Aorta (tissue), 5 donors: ENCODE measurements around the gene FAF1. TPM values are rescaled to one million over a fixed set of nuclear protein-coding genes. Genes with fewer than 3 reads are reported as not detected.
"Not testable (repeated sequence)": the region's sequence is repeated elsewhere in the genome, so short reads cannot be mapped to it uniquely, and the experiment has no call there.

Experiments
- ATAC-seq: fragments of 200-7000 bp; cut with Tn5 transposase; one replicate; pipeline ENCODE4 v1.9.1; 2022; ENCODE audit warnings: moderate library complexity; ENCODE audit not compliant: low FRiP score
- DNase-seq, 2 donors: peaks; one replicate each; pipeline ENCODE4 v3.0.0-alpha.2; 2020
- H3K27ac ChIP-seq, 2 donors: one replicate each; pipeline ENCODE4 v1.5.1; 2013; ENCODE audit warnings: low read length in 2 of 2, mild to moderate bottlenecking in 2 of 2, moderate library complexity in 2 of 2, control low read depth in 1 of 2, inconsistent platforms in 1 of 2, low read depth in 1 of 2
- H3K27me3 ChIP-seq, 2 donors: one replicate each; pipeline ENCODE4 v1.6.1; 2013; ENCODE audit warnings: control low read depth in 1 of 2, low read length in 1 of 2, mild to moderate bottlenecking in 1 of 2, moderate library complexity in 1 of 2; ENCODE audit not compliant: insufficient read depth in 2 of 2, control insufficient read depth in 1 of 2
- H3K36me3 ChIP-seq, 2 donors: one replicate each; pipeline ENCODE4 v1.6.1; 2013; ENCODE audit warnings: control low read depth in 1 of 2, low read length in 1 of 2, mild to moderate bottlenecking in 1 of 2; ENCODE audit not compliant: insufficient read depth in 2 of 2, control insufficient read depth in 1 of 2
- H3K4me1 ChIP-seq, 2 donors: one replicate each; pipeline ENCODE4 v1.6.1; 2013; ENCODE audit warnings: low read length in 2 of 2, control low read depth in 1 of 2, mild to moderate bottlenecking in 1 of 2, moderate library complexity in 1 of 2; ENCODE audit not compliant: insufficient read depth in 2 of 2, control insufficient read depth in 1 of 2
- H3K4me3 ChIP-seq, 2 donors: one replicate each; pipeline ENCODE4 v1.5.1; 2013; ENCODE audit warnings: low read length in 2 of 2, control low read depth in 1 of 2, mild to moderate bottlenecking in 1 of 2
- H3K9me3 ChIP-seq: one replicate; pipeline ENCODE4 v1.6.1; 2013; ENCODE audit warnings: mild to moderate bottlenecking, low read length; ENCODE audit not compliant: control insufficient read depth
- WGBS, 2 donors: extraction: QIAGEN DNeasy Blood & Tissue Kit; methylation state at CpG; one replicate each; pipeline ENCODE4 v1.1.7; 2013; 5-methylcytosine and 5-hydroxymethylcytosine counted together
- intact Hi-C, 2 donors: fragments of 100-400 bp; cut with DNase I; formaldehyde crosslinking; loops; one replicate each; pipeline versions ENCODE4 v1.14.2 to v1.15.0; 2022
- polyA plus RNA-seq, 2 donors: library from polyadenylated mRNA; stranded (reverse); fragments of 200-250 nt; gene quantifications; one replicate each; pipeline ENCODE4 v1.2.3, GENCODE V29; 2013
- total RNA-seq, 2 donors: library from RNA; stranded (reverse); fragmentation: NEBNext Ultra II Directional; extraction: Animal tissue kit (Norgen Biotek cat#: 25700); gene quantifications; one replicate each; pipeline ENCODE4 v1.2.1, GENCODE V29; 2021
- donor health status: healthy with polysubstance abuse.
- donor health status: Bipolar disorder and iron deficiency.
- donor health status: DM: no; HTN: no; CAD: no.
- donor health status: DM: no; HTN: no; CAD: no.
- donor health status: DM: yes; HTN: yes; CAD: no.

The FAF1 gene
- total and polyA plus RNA-seq, 4 donors = 27.0 to 56.1 (median 43.0) TPM

- Histone ChIP-seq H3K4me3 (no peak overlapping the region), H3K36me3 (no peaks in the 10 kb centered on the region), H3K27ac (no peak overlapping the region), H3K9me3 (no peaks in the 10 kb centered on the region), H3K27me3 (no peaks in the 10 kb centered on the region), H3K4me1 (peaks cover 0 to 2% of the 10 kb centered on the region in 2 donors)
- DNase-seq (no peak), ATAC-seq (no peak)
- intact Hi-C loops = no loop called here
- 65 to 69% methylated on average over 4 of the region's 4 CpGs for WGBS, 2 donors
Observed at GRCh38 chr1:50917138-50918137, 42.6 kb downstream of the FAF1 start.

- Histone ChIP-seq H3K4me3 (no peak overlapping the region), H3K9me3 (no peaks in the 10 kb centered on the region), H3K27me3 (no peaks in the 10 kb centered on the region), H3K4me1 (peaks cover 0 to 2% of the 10 kb centered on the region in 2 donors), H3K27ac (no peak overlapping the region), H3K36me3 (no peaks in the 10 kb centered on the region)
- intact Hi-C loops = no loop called here
- no peak for DNase-seq
- ATAC-seq = no peak
- WGBS, 2 donors = 98 to 100% methylated on average over 2 of the region's 2 CpGs
Observed at GRCh38 chr1:50915621-50916020, 44.4 kb downstream of the FAF1 start.

GRCh38 chr1:50913954-50914353 is 46.1 kb downstream of the FAF1 start:
- H3K9me3 ChIP-seq = no peaks in the 10 kb centered on the region
- H3K27ac ChIP-seq = no peak overlapping the region
- H3K4me3 ChIP-seq = no peak overlapping the region
- H3K36me3 ChIP-seq = no peaks in the 10 kb centered on the region
- ATAC-seq (no peak), DNase-seq (no peak)
- H3K4me1 ChIP-seq = peaks cover 0 to 2% of the 10 kb centered on the region in 2 donors
- no peaks in the 10 kb centered on the region for H3K27me3 ChIP-seq
- intact Hi-C loops = no loop called here
- WGBS, 2 donors = 59 to 62% methylated on average over 1 of the region's 1 CpG

- intact Hi-C loops, H3K9me3 ChIP-seq, ATAC-seq, H3K4me3 ChIP-seq, DNase-seq, H3K27me3 ChIP-seq, H3K4me1 ChIP-seq, H3K27ac ChIP-seq, H3K36me3 ChIP-seq: not testable (repeated sequence)
- 91 to 96% methylated on average over 12 of the region's 12 CpGs for WGBS, 2 donors
Observed at GRCh38 chr1:50910356-50910755, 49.7 kb downstream of the FAF1 start.

GRCh38 chr1:50907610-50908009 is 52.5 kb downstream of the FAF1 start:
- H3K27ac ChIP-seq, H3K9me3 ChIP-seq, H3K36me3 ChIP-seq, H3K27me3 ChIP-seq, intact Hi-C loops, H3K4me3 ChIP-seq, DNase-seq, H3K4me1 ChIP-seq, ATAC-seq: not testable (repeated sequence)

GRCh38 chr1:50906050-50906449 is 54.0 kb downstream of the FAF1 start:
- DNase-seq, H3K36me3 ChIP-seq, H3K4me1 ChIP-seq, H3K4me3 ChIP-seq, H3K27me3 ChIP-seq, ATAC-seq, H3K27ac ChIP-seq, H3K9me3 ChIP-seq, intact Hi-C loops: not testable (repeated sequence)
- 87 to 92% methylated on average over 1 of the region's 1 CpG for WGBS, 2 donors

GRCh38 chr1:50902419-50902818 is 57.6 kb downstream of the FAF1 start:
- DNase-seq (no peak), ATAC-seq (no peak)
- intact Hi-C loops = no loop called here
- Histone ChIP-seq H3K36me3 (no peaks in the 10 kb centered on the region), H3K4me1 (no peaks in the 10 kb centered on the region), H3K27me3 (no peaks in the 10 kb centered on the region), H3K9me3 (no peaks in the 10 kb centered on the region), H3K27ac (no peak overlapping the region), H3K4me3 (no peak overlapping the region)
- WGBS, 2 donors = 90 to 93% methylated on average over 1 of the region's 1 CpG

- Histone ChIP-seq H3K9me3 (no peaks in the 10 kb centered on the region), H3K36me3 (no peaks in the 10 kb centered on the region), H3K27me3 (no peaks in the 10 kb centered on the region), H3K4me1 (no peaks in the 10 kb centered on the region), H3K27ac (no peak overlapping the region), H3K4me3 (no peak overlapping the region)
- DNase-seq (no peak), ATAC-seq (no peak)
- intact Hi-C loops = no loop called here
- 0 to 3% methylated on average over 1 of the region's 1 CpG for WGBS, 2 donors
Observed at GRCh38 chr1:50901872-50902271, 58.2 kb downstream of the FAF1 start.

- no peak for DNase-seq
- no peaks in the 10 kb centered on the region for H3K36me3 ChIP-seq
- H3K4me1 ChIP-seq = no peaks in the 10 kb centered on the region
Observed at GRCh38 chr1:50898773-50899172, 61.3 kb downstream of the FAF1 start.

More at GRCh38 chr1:50898773-50899172, 61.3 kb downstream of the FAF1 start:
- H3K27ac ChIP-seq = no peak overlapping the region
- intact Hi-C loops = no loop called here
- H3K27me3 ChIP-seq = no peaks in the 10 kb centered on the region
- 57 to 63% methylated on average over 2 of the region's 2 CpGs for WGBS, 2 donors
- no peak for ATAC-seq
- H3K4me3 ChIP-seq = no peak overlapping the region
- no peaks in the 10 kb centered on the region for H3K9me3 ChIP-seq
